NCI-H748 (cell line): ENCODE results near the gene SLC22A12.

Experiments used
- DNase-seq: peaks from one replicate; lab custom pipeline; 2025; ENCODE audit not compliant: unreplicated experiment; lab: John Stamatoyannopoulos, UW

Gene SLC22A12

GRCh38 chr11:64562723-64563351 is 28.2 kb upstream of the SLC22A12 start:
- no peak for DNase-seq

GRCh38 chr11:64563966-64564365 is 27.1 kb upstream of the SLC22A12 start:
- no peak for DNase-seq

DNA sequence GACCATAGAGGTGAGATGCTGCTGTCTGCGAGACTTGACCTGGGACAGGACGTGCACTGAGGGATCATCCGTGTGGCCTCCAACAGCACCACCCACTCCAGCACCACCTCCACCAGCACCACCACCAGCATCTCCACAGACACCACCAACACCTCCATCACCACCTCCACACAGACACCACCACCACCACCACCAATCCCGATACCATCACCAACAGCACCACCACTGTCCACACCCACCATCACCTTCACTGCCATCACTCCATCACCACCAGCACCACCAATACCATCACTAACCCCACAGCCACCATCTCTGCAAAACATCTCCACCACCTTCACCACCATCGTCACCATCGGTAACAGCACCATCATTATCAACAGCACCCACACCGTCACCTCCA is 26.6 kb upstream of the SLC22A12 start:
- DNase-seq, result no peak

DNA sequence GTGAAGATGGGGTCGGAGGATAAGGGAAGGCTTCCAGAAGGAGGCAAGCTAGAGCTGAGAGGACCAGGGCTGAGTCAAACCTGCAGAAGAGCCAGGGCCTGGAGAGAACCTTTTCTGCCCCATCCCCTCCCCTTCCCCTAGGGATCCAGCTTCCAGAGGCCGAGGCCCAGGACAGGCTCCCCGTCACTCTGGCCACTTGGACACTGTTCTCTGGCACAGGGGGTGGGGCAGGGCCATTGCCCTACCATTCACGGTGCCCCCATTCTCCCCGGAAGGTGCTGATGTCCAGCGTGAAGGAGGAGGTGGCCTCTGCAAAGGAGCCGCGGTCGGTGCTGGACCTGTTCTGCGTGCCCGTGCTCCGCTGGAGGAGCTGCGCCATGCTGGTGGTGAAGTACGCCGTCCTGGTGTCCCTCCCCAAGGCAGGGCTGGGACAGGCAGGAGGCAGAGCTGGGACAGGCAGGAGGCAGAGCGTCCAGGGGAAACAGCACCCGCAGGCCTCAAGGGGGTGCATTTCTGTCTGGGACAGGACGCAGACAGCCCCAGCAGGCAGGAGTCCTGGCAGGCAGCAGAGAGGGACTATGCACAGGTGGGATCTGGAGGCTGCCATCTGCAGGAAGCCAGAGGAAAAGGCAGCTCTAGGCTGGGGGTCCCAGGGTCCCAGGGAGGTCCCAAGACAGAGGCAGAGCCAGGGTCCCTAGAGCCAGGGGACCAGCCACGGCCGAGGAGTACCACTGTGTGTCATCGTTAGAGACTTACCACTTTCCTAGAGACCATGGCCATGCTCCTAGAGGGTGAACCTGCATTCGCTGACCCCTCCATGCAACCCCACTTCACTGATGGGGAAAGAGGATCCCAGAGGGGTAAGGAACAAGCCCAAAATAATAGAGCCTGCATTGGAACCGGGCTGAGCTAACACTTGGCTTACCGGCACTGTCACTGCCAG is 25.8 kb upstream of the SLC22A12 start:
- no peak for DNase-seq

GRCh38 chr11:64566042-64566914 is 24.7 kb upstream of the SLC22A12 start:
- peak; percentile 71 for DNase-seq

DNA sequence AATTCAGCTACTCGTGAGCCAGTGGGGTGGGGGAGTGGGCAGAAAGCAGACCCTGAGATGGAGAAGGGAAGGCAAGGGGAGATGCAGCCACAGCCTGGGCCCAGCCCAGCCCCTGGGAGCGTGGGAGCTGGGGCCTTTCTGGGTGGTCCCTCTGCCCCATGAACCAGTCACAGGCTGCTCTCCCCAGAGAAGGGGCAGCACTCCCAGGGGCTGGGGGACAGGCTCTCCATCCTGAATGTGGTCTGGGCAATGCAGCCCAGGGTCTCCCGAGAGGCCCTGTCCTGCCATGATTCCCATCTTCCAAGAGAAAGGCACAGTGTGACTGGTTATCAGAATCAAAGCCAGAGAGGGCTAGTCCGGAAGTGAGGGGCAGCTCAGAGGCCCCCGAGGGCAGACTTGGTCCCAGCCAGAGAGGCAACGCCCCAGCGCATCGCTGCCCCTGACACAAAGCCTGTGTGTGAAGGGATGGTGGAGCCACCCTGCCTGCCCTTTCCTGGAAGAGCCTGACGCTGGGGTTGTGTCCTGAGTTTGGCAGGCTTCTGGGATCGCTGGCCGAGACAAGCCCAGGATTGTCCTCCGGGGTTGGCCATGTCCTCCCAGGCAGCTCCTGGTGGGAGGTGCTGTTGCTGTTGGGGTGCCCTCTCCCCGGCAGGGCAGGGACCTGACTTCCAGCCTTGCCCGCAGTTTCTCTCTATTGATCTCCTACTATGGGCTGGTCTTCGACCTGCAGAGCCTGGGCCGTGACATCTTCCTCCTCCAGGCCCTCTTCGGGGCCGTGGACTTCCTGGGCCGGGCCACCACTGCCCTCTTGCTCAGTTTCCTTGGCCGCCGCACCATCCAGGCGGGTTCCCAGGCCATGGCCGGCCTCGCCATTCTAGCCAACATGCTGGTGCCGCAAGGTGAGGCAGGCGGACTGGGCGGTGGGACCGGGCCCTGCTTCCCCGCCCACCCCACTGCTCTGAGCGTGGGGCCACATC is 23.8 kb upstream of the SLC22A12 start:
- DNase-seq, result no peak

DNA sequence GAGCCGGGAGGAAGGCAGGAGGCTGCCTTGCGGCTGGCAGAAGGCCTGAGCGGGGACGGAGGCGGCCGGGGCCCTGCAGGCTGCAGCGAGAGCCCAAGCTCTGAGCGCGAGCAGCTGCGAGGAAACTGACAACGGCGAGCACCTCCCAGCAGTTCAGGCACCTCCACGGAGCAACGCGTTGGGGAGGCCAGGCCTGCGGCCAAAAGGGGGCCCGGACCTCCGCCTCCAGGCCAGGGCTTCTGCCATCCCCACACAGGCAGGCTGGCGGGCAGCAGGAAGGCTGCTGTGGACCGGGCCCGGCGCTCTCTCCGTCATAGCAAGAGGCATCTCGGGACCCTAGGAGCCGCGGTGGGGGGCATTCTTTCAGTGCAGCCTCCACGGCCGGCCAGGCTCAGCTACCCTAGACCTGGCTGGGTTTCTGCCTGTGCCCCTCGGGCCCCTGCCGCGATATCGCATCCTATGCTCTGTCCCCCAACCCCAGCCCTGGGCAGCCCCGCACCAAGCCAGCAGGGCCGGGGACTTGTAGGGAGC is 22.9 kb upstream of the SLC22A12 start:
- no peak for DNase-seq

DNA sequence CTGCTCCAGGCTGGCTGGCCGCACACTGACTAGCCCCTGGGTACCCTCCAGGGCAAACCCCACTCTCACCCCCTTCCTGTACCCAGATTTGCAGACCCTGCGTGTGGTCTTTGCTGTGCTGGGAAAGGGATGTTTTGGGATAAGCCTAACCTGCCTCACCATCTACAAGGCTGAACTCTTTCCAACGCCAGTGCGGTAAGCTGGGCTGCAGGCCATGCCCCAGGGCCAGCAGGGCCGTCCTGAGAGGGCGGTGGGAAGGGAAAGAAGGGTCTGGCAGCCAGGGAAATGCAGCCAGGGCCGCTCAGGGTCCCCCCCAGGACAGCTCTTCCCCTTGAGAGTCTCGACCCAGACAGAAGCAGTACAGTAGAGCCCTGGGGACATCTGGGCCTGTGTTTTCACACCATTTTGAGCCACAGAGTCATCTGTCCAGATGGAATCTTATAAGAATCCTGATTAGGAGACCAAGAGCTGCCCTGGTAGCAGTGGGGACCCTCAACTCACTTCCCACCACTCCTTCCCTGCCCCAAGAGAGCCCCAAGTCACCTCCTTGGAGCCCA is 22.4 kb upstream of the SLC22A12 start:
- DNase-seq, result no peak

DNA sequence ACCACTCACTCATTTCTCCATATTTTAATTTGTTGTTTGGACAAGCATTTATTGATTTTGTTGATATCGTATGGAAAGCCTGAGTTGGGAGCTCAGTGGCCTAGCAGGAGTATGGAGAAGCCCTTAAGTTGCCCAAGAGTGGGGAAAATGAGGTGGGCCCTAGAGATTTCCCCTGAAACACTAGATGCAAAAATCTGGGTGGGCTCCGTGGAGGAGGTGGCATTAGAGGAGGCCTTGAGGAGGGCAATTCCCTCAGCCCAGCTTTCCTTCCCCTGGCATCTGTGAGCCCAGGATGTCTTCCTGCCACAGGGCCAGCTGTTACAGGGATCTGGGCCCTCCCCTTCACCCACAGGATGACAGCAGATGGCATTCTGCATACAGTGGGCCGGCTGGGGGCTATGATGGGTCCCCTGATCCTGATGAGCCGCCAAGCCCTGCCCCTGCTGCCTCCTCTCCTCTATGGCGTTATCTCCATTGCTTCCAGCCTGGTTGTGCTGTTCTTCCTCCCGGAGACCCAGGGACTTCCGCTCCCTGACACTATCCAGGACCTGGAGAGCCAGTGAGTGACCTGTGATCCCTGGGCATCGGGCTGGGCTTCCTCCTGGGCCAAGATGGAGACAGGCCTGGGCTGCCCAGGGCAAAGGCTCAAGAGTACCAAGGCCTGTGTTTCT is 21.6 kb upstream of the SLC22A12 start:
- no peak for DNase-seq

- DNase-seq, result no peak
Measured at GRCh38 chr11:64570341-64570740, 20.7 kb upstream of the SLC22A12 start.

- DNase-seq, result no peak
Measured at GRCh38 chr11:64571050-64571409, 20.0 kb upstream of the SLC22A12 start.

DNA sequence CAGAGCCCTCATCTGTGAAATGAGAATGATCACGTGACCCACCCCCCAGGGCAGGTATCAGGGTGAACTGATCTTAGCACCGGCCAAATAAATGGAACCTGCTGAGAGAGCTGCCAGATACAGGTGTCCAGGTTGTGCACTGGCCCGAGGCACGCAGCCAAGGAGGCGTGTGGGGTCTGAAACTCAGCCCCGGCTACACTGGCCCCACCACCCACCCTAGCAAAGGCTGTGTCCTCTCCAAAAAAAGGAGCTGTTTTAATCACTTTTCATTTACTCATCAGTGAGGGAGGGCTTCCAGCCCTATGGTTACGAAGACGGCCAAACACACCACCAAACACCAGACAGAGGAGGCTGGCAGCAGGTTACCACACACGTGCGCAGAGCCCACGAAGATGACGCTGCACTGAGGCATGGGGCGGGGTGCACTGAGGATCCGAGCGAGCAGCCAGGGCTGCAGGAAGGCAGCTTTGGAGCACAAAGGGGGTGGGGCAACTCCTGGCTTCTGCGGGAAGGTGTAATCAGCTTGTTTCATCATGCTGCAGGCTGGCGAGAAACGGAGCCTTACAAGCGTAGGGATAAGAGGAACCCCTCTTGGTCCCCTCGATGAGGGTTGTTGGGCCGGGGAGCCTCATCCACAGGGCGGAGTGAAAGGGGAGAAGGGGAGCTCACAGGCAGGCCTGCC is 19.5 kb upstream of the SLC22A12 start:
- DNase-seq, result no peak

DNA sequence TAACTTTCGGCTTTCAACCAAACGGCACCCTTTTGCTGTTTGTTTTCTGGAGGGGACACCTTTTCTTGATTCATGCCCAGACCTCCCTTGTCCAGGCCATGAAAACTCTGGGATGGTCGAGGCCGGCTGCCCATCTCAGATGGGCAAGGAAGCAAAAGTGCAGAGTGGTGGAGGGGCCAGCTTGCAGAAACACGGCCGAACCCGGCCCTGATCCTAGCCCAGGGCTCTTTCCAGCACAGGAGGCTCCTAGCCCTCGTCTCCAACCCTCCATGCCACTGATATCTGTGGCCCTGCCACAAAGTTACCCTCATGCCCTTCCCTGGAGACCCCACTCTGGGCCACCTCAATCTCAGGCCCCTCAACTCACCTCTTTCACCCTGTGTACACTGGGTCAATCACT is 18.9 kb upstream of the SLC22A12 start:
- no peak for DNase-seq

- DNase-seq, result no peak
Measured at GRCh38 chr11:64577202-64577601, 13.8 kb upstream of the SLC22A12 start.

- no peak for DNase-seq
Measured at GRCh38 chr11:64580412-64580811, 10.6 kb upstream of the SLC22A12 start.

GRCh38 chr11:64581057-64581523 is 9.9 kb upstream of the SLC22A12 start:
- DNase-seq, result no peak

GRCh38 chr11:64582885-64583284 is 8.1 kb upstream of the SLC22A12 start:
- DNase-seq, result no peak
